Calu3 (cell line): Measurements from ENCODE around the gene CEMIP. TPM values are rescaled to one million over a fixed set of nuclear protein-coding genes. Genes with fewer than 3 reads are reported as not detected.

Experiments
- BruUV-seq: library from RNA; stranded (reverse); fragments of 400-500 nt; replicated peaks from 2 replicates; lab custom pipeline; 2021; lab: Mats Ljungman, UMichigan
- CTCF ChIA-PET: fragments of 300-600 bp; sonication (Branson Sonifier 250); formaldehyde crosslinking; loops from one replicate; lab custom pipeline; 2022; ENCODE audit warnings: antibody characterized with exemption; lab: Charles Lee
- DNase-seq: peaks from one replicate; pipeline ENCODE4 v3.0.0; 2022
- H3K27ac Mint-ChIP-seq: one replicate; pipeline ENCODE4 v1.8.0; 2022; ENCODE audit warnings: mixed read lengths; ENCODE audit not compliant: unreplicated experiment
- H3K27me3 Mint-ChIP-seq: one replicate; pipeline ENCODE4 v1.8.0; 2022; ENCODE audit warnings: mixed read lengths; ENCODE audit not compliant: unreplicated experiment
- H3K36me3 Mint-ChIP-seq: one replicate; pipeline ENCODE4 v1.8.0; 2022; ENCODE audit warnings: mild to moderate bottlenecking, moderate library complexity, mixed read lengths; ENCODE audit not compliant: insufficient read depth, unreplicated experiment
- H3K4me1 Mint-ChIP-seq: one replicate; pipeline ENCODE4 v1.8.0; 2022; ENCODE audit warnings: mild to moderate bottlenecking, low read depth, mixed read lengths; ENCODE audit not compliant: unreplicated experiment
- H3K4me3 Mint-ChIP-seq: one replicate; pipeline ENCODE4 v1.8.0; 2022; ENCODE audit warnings: mild to moderate bottlenecking, low read depth, moderate library complexity, mixed read lengths; ENCODE audit not compliant: unreplicated experiment
- H3K9me3 Mint-ChIP-seq: one replicate; pipeline ENCODE4 v1.8.0; 2022; ENCODE audit warnings: low read depth, mixed read lengths; ENCODE audit not compliant: unreplicated experiment
- CTCF ChIP-seq: fragments of 200-600 bp; IDR thresholded peaks from one replicate; pipeline ENCODE4 v1.8.0; 2022; ENCODE audit warnings: antibody characterized with exemption; ENCODE audit not compliant: unreplicated experiment
- intact Hi-C: fragments of 100-400 bp; cut with micrococcal nuclease; formaldehyde crosslinking; loops from one replicate; pipeline ENCODE4 v1.10.0; 2022; ENCODE audit not compliant: unreplicated experiment
- total RNA-seq: library from RNA; stranded (reverse); gene quantifications from 2 replicates; pipeline ENCODE4 v1.2.3, GENCODE V29; 2022

CEMIP gene
- total RNA-seq, 1 experiment from 2014 or later, result 1.8 TPM

GRCh38 chr15:80870893-80871292 is 91.7 kb downstream of the CEMIP start:
- H3K36me3 Mint-ChIP-seq, result no peaks in the 10 kb centered on the region
- H3K27ac Mint-ChIP-seq, result no peak overlapping the region
- H3K9me3 Mint-ChIP-seq, result no peaks in the 10 kb centered on the region
- no peaks in the 10 kb centered on the region for H3K4me1 Mint-ChIP-seq
- intact Hi-C loops, result no loop called here
- no peak for TF ChIP-seq CTCF
- DNase-seq, result no peak
- CTCF ChIA-PET, result no interaction called here
- H3K27me3 Mint-ChIP-seq, result no peaks in the 10 kb centered on the region
- no peak overlapping the region for H3K4me3 Mint-ChIP-seq
- BruUV-seq, result no TSS peak

GRCh38 chr15:80871858-80872257 is 92.7 kb downstream of the CEMIP start:
- H3K36me3 Mint-ChIP-seq, result no peaks in the 10 kb centered on the region
- H3K9me3 Mint-ChIP-seq, result no peaks in the 10 kb centered on the region
- no peak overlapping the region for H3K4me3 Mint-ChIP-seq
- no TSS peak for BruUV-seq
- no peak overlapping the region for H3K27ac Mint-ChIP-seq
- H3K4me1 Mint-ChIP-seq, result no peaks in the 10 kb centered on the region
- H3K27me3 Mint-ChIP-seq, result no peaks in the 10 kb centered on the region
- no peak for TF ChIP-seq CTCF
- CTCF ChIA-PET, result no interaction called here
- intact Hi-C loops, result no loop called here
- no peak for DNase-seq

GRCh38 chr15:80873366-80873952 is 94.3 kb downstream of the CEMIP start:
- Mint-ChIP-seq H3K4me3 (no peak overlapping the region), H3K27ac (no peak overlapping the region), H3K9me3 (no peaks in the 10 kb centered on the region), H3K27me3 (no peaks in the 10 kb centered on the region), H3K4me1 (no peaks in the 10 kb centered on the region), H3K36me3 (no peaks in the 10 kb centered on the region)
- DNase-seq, result no peak
- no peak for TF ChIP-seq CTCF
- CTCF ChIA-PET, result interaction anchor here (1.0 kb wide), 1 partner anchor 39 kb away, joined by 3 read pairs; no protein-coding TSS in a partner anchor
- BruUV-seq, result no TSS peak
- intact Hi-C loops, result no loop called here

- H3K4me3 Mint-ChIP-seq, result no peak overlapping the region
- peaks cover 4% of the 10 kb centered on the region for H3K36me3 Mint-ChIP-seq
- peaks cover 2% of the 10 kb centered on the region for H3K27me3 Mint-ChIP-seq
- no TSS peak for BruUV-seq
- no peaks in the 10 kb centered on the region for H3K4me1 Mint-ChIP-seq
- CTCF ChIA-PET, result no interaction called here
- DNase-seq, result no peak
- H3K27ac Mint-ChIP-seq, result no peak overlapping the region
- no peaks in the 10 kb centered on the region for H3K9me3 Mint-ChIP-seq
- intact Hi-C loops, result no loop called here
- no peak for TF ChIP-seq CTCF
Observed at GRCh38 chr15:80875568-80876347, 96.6 kb downstream of the CEMIP start.
